HEK293 (cell line): Measurements from ENCODE around the gene STOX2.
A peak's percentile ranks its signal among the peaks of the same experiment; 100 is the strongest.

Source experiments
- CTCF ChIA-PET: fragments of 350-600 bp; formaldehyde crosslinking; extraction: SDS; loops from one replicate; lab custom pipeline; 2021; ENCODE audit warnings: antibody characterized with exemption; lab: Yijun Ruan, JAX
- POLR2A ChIA-PET: fragments of 300-600 bp; formaldehyde crosslinking; extraction: SDS; loops from one replicate; lab custom pipeline; 2020; ENCODE audit warnings: antibody characterized with exemption, inconsistent platforms; lab: Yijun Ruan, JAX
- H3K27ac ChIP-seq: fragments of 200-500 bp; sonication (Bioruptor generic); 2 replicates; pipeline ENCODE4 v1.5.1; 2014; ENCODE audit warnings: low read depth, low read length, control low read depth, inconsistent platforms; ENCODE audit errors: extremely low read depth
- H3K36me3 ChIP-seq, 2 experiments: fragments of 200-500 bp in 1 of 2; sonication (Bioruptor generic) in 1 of 2; 1 replicate in 1 of 2; 2 replicates in 1 of 2; pipeline ENCODE4 v1.5.1; 2014 to 2017; ENCODE audit warnings: inconsistent platforms in 2 of 2, low read length in 2 of 2; ENCODE audit not compliant: control insufficient read depth in 2 of 2, insufficient read depth in 1 of 2
- H3K4me1 ChIP-seq: fragments of 200-500 bp; sonication (Bioruptor generic); 2 replicates; pipeline ENCODE4 v1.5.1; 2014; ENCODE audit warnings: mild to moderate bottlenecking, low read length, inconsistent platforms; ENCODE audit not compliant: control insufficient read depth, insufficient read depth
- H3K4me3 ChIP-seq: 2 replicates; pipeline ENCODE4 v1.5.1; 2011; ENCODE audit warnings: low read depth, mild to moderate bottlenecking, control low read depth, low read length, moderate library complexity
- H3K9me3 ChIP-seq: fragments of 200-500 bp; sonication (Bioruptor generic); 2 replicates; pipeline ENCODE4 v1.5.1; 2014; ENCODE audit warnings: low read depth, low read length, inconsistent platforms; ENCODE audit not compliant: control insufficient read depth, insufficient read depth
- GFI1B ChIP-seq: fragments of 450-650 bp; formaldehyde crosslinking; IDR thresholded peaks from 2 replicates; pipeline ENCODE4 v1.5.1; 2016; ENCODE audit warnings: missing biosample characterization, missing genetic modification characterization
- GLIS1 ChIP-seq: fragments of 450-650 bp; formaldehyde crosslinking; IDR thresholded peaks from 2 replicates; pipeline ENCODE4 v1.5.1; 2016; ENCODE audit warnings: missing biosample characterization, missing genetic modification characterization
- MEIS1 ChIP-seq: sonication (generic); formaldehyde crosslinking; IDR thresholded peaks from 2 replicates; pipeline ENCODE4 v1.8.1; 2022; ENCODE audit warnings: missing genetic modification reagents, mild to moderate bottlenecking, borderline replicate concordance
- YY2 ChIP-seq: fragments of 450-650 bp; formaldehyde crosslinking; IDR thresholded peaks from 2 replicates; pipeline ENCODE4 v1.5.1; 2016; ENCODE audit warnings: missing biosample characterization, missing genetic modification characterization
- ZBTB20 ChIP-seq: fragments of 450-650 bp; formaldehyde crosslinking; IDR thresholded peaks from 2 replicates; pipeline ENCODE4 v1.5.1; 2016; ENCODE audit warnings: missing biosample characterization, missing genetic modification characterization
- ZBTB7A ChIP-seq: fragments of 450-650 bp; formaldehyde crosslinking; IDR thresholded peaks from 2 replicates; pipeline ENCODE4 v1.5.1; 2016; ENCODE audit warnings: low read depth, missing biosample characterization, missing genetic modification characterization
- ZEB2 ChIP-seq: fragments of 450-650 bp; formaldehyde crosslinking; IDR thresholded peaks from 2 replicates; pipeline ENCODE4 v1.5.1; 2016; ENCODE audit warnings: missing biosample characterization, missing genetic modification characterization
- ZIC2 ChIP-seq: fragments of 450-650 bp; formaldehyde crosslinking; IDR thresholded peaks from 2 replicates; pipeline ENCODE4 v1.5.1; 2016; ENCODE audit warnings: missing biosample characterization, missing genetic modification characterization
- ZNF221 ChIP-seq: fragments of 450-650 bp; formaldehyde crosslinking; IDR thresholded peaks from 2 replicates; pipeline ENCODE4 v1.5.1; 2017; ENCODE audit warnings: missing biosample characterization, missing genetic modification characterization, borderline replicate concordance
- ZNF24 ChIP-seq: fragments of 450-650 bp; formaldehyde crosslinking; IDR thresholded peaks from 2 replicates; pipeline ENCODE4 v1.5.1; 2016; ENCODE audit warnings: missing biosample characterization, missing genetic modification characterization
- ZNF292 ChIP-seq: fragments of 450-650 bp; formaldehyde crosslinking; IDR thresholded peaks from 2 replicates; pipeline ENCODE4 v1.5.1; 2016; ENCODE audit warnings: low read depth, missing biosample characterization, missing genetic modification characterization, borderline replicate concordance
- ZNF426 ChIP-seq: fragments of 450-650 bp; formaldehyde crosslinking; IDR thresholded peaks from 2 replicates; pipeline ENCODE4 v1.5.1; 2017; ENCODE audit warnings: missing biosample characterization, missing genetic modification characterization, mild to moderate bottlenecking, inconsistent platforms, moderate library complexity
- ZNF623 ChIP-seq: fragments of 450-650 bp; formaldehyde crosslinking; IDR thresholded peaks from 2 replicates; pipeline ENCODE4 v1.5.1; 2016; ENCODE audit warnings: missing biosample characterization, missing genetic modification characterization
- ZNF639 ChIP-seq: fragments of 450-650 bp; formaldehyde crosslinking; IDR thresholded peaks from 2 replicates; pipeline ENCODE4 v1.5.1; 2016; ENCODE audit warnings: missing biosample characterization, missing genetic modification characterization
- ZNF677 ChIP-seq: fragments of 450-650 bp; IDR thresholded peaks from 2 replicates; pipeline ENCODE4 v1.5.0; 2018; ENCODE audit warnings: missing biosample characterization, mild to moderate bottlenecking, missing genetic modification characterization, moderate library complexity
- ZNF777 ChIP-seq: fragments of 450-650 bp; formaldehyde crosslinking; IDR thresholded peaks from 2 replicates; pipeline ENCODE4 v1.5.1; 2017; ENCODE audit warnings: missing biosample characterization, missing genetic modification characterization, borderline replicate concordance
- ZNF785 ChIP-seq: fragments of 450-650 bp; formaldehyde crosslinking; IDR thresholded peaks from 2 replicates; pipeline ENCODE4 v1.5.1; 2016; ENCODE audit warnings: missing biosample characterization, missing genetic modification characterization
- ZNF843 ChIP-seq: fragments of 450-650 bp; formaldehyde crosslinking; IDR thresholded peaks from 2 replicates; pipeline ENCODE4 v1.5.1; 2016; ENCODE audit warnings: missing biosample characterization, missing genetic modification characterization
- TF ChIP-seq, protein P1 (sequence below): fragments of 450-650 bp; formaldehyde crosslinking; IDR thresholded peaks from 2 replicates; pipeline ENCODE4 v1.5.1; 2016; ENCODE audit warnings: missing biosample characterization, missing genetic modification characterization
- TF ChIP-seq, protein P2 (sequence below): fragments of 450-650 bp; formaldehyde crosslinking; IDR thresholded peaks from 2 replicates; pipeline ENCODE4 v1.5.1; 2017; ENCODE audit warnings: missing biosample characterization, missing genetic modification characterization

STOX2 gene

GRCh38 chr4:183855323-183856190 lies 49.5 kb upstream of the STOX2 start:
- Histone ChIP-seq H3K4me3 (no peak overlapping the region), H3K27ac (no peak overlapping the region), H3K4me1 (no peaks in the 10 kb centered on the region), H3K36me3 (no peaks in the 10 kb centered on the region), H3K9me3 (no peaks in the 10 kb centered on the region)
- POLR2A ChIA-PET = no interaction called here
- TF ChIP-seq ZNF777 (tag by site-specific recombination) = no peak
- TF ChIP-seq, protein P1, sequence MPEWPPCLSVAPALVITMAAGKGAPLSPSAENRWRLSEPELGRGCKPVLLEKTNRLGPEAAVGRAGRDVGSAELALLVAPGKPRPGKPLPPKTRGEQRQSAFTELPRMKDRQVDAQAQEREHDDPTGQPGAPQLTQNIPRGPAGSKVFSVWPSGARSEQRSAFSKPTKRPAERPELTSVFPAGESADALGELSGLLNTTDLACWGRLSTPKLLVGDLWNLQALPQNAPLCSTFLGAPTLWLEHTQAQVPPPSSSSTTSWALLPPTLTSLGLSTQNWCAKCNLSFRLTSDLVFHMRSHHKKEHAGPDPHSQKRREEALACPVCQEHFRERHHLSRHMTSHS (tag by site-specific recombination) = no peak
- TF ChIP-seq ZNF677 (tag by site-specific recombination) = no peak
- no peak for TF ChIP-seq ZNF639
- TF ChIP-seq, protein P2, sequence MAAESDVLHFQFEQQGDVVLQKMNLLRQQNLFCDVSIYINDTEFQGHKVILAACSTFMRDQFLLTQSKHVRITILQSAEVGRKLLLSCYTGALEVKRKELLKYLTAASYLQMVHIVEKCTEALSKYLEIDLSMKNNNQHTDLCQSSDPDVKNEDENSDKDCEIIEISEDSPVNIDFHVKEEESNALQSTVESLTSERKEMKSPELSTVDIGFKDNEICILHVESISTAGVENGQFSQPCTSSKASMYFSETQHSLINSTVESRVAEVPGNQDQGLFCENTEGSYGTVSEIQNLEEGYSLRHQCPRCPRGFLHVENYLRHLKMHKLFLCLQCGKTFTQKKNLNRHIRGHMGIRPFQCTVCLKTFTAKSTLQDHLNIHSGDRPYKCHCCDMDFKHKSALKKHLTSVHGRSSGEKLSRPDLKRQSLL (tag by site-specific recombination) = no peak
- CTCF ChIA-PET = interaction anchor here (1.0 kb wide), 1 partner anchor 245 kb away, joined by 3 read pairs; no protein-coding TSS in a partner anchor

DNA sequence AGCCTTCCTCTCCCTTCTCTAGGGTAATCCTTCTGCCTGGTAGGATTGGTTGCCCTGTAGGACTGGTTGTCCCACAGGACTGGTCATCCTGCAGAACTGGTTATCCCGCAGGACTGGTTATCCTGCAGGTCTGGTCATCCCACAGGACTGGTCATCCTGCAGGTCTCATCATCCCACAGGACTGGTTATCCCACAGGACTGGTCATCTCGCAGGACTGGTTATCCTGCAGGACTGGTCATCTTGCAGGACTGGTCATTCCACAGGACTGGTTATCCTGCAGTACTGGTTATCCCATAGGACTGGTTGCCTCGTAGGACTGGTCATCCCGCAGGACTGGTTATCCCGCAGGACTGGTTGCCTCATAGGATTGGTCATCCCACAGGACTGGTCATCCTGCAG lies 48.1 kb upstream of the STOX2 start:
- H3K36me3 ChIP-seq = no peaks in the 10 kb centered on the region
- no peak overlapping the region for H3K4me3 ChIP-seq
- POLR2A ChIA-PET = no interaction called here

GRCh38 chr4:183858011-183858615 lies 47.0 kb upstream of the STOX2 start:
- CTCF ChIA-PET = interaction anchor here (0.5 to 0.6 kb wide), 2 partner anchors 38 to 242 kb away, joined by 3 read pairs; no protein-coding TSS in a partner anchor
- H3K27ac ChIP-seq = no peak overlapping the region
- no peaks in the 10 kb centered on the region for H3K9me3 ChIP-seq
- H3K4me1 ChIP-seq = no peaks in the 10 kb centered on the region
- no peak overlapping the region for H3K4me3 ChIP-seq
- TF ChIP-seq GLIS1 (tag by site-specific recombination) (no peak), YY2 (tag by site-specific recombination) (no peak), ZNF843 (no peak), ZIC2 (peak; percentile 86), MEIS1 (CRISPR knock-in tag) (no peak)
- POLR2A ChIA-PET = interaction anchor here (0.6 kb wide), 1 partner anchor 791 kb away, joined by 3 read pairs; the partner anchor contains the start of gene CASP3
- H3K36me3 ChIP-seq = no peaks in the 10 kb centered on the region

More for the DNA sequence above, 48.1 kb upstream of the STOX2 start:
- CTCF ChIA-PET = no interaction called here
- TF ChIP-seq ZEB2 (no peak), ZBTB20 (tag by site-specific recombination) (no peak), ZNF292 (tag by site-specific recombination) (no peak), ZNF785 (tag by site-specific recombination) (no peak), GFI1B (no peak), ZNF623 (tag by site-specific recombination) (no peak), ZBTB7A (tag by site-specific recombination) (no peak), ZNF221 (tag by site-specific recombination) (no peak), ZNF426 (no peak), ZNF24 (tag by site-specific recombination) (no peak)
- TF ChIP-seq, protein P2 (tag by site-specific recombination) = no peak
- H3K4me1 ChIP-seq = no peaks in the 10 kb centered on the region
- no peak overlapping the region for H3K27ac ChIP-seq
- no peaks in the 10 kb centered on the region for H3K9me3 ChIP-seq
